OCI-LY1 (cell line): ENCODE data around the gene CFAP20DC.

Source experiments
- EZH2 ChIP-seq: fragments of 200-600 bp; sonication (generic), shearing (Covaris generic); IDR thresholded peaks from 2 replicates; pipeline ENCODE4 v1.8.0; 2017; ENCODE audit warnings: borderline replicate concordance, mixed run types, mild to moderate bottlenecking, antibody characterized with exemption, low read length, moderate library complexity, mixed read lengths
- TF ChIP-seq, protein P1 (sequence below): fragments of 200-600 bp; sonication (generic), shearing (Covaris generic); IDR thresholded peaks from 2 replicates; pipeline ENCODE4 v1.5.1; 2017; ENCODE audit warnings: mild to moderate bottlenecking, antibody characterized with exemption, low read length, moderate library complexity, mixed read lengths

DNA sequence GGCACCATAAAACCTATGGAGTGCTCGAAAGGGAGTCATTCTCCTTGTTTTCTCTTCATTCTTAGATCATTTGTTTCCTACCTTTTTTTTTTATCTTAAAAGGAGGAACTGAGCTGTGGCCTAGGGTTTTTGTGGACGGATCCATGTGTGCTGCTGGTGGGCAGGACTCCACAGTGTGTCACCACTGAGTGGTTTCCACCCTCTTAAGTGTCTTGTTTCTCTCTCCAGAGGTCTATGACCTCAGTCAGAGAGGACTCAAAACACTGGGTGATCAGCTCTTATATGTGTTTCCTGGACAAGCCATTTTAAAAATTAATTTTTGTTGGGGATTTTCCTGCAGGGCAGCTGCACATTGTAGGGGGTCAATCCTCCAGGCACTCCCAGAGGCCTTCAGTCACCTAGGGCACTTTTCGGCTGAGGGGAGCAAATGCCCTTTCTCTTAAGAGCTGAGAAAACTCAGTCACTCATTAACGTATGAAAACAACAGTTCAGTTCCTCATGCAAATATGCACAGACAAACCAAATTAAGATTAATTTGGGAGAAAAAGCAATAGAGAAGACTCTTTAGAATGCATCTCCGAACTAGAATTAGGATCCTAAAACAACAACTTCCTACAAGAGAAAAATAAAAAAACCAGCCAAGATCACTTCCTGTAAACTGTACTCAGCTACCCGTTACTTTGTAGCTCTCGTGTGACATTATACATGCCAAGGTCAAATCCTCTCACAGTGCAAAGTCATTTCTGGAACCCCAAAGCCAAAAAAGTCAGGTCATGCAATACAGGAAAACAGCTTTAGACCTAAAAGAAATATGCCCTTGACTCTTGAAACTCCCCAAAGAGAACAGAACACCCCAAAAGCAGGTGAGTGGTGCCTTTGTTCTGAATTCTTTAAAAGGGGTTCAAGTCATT, 355.6 kb downstream of the CFAP20DC start:
- TF ChIP-seq, protein P1, sequence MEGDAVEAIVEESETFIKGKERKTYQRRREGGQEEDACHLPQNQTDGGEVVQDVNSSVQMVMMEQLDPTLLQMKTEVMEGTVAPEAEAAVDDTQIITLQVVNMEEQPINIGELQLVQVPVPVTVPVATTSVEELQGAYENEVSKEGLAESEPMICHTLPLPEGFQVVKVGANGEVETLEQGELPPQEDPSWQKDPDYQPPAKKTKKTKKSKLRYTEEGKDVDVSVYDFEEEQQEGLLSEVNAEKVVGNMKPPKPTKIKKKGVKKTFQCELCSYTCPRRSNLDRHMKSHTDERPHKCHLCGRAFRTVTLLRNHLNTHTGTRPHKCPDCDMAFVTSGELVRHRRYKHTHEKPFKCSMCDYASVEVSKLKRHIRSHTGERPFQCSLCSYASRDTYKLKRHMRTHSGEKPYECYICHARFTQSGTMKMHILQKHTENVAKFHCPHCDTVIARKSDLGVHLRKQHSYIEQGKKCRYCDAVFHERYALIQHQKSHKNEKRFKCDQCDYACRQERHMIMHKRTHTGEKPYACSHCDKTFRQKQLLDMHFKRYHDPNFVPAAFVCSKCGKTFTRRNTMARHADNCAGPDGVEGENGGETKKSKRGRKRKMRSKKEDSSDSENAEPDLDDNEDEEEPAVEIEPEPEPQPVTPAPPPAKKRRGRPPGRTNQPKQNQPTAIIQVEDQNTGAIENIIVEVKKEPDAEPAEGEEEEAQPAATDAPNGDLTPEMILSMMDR: no peak
- no peak for TF ChIP-seq EZH2
